Activated CD4-positive, alpha-beta memory T cell treated with anti-CD3 and anti-CD28 coated beads, Interleukin-2, amount 10 ng/mL, durations not matched to agents 7 days and 5 days (primary cell): ENCODE data around the gene CAD. TPM values are rescaled to one million over a fixed set of nuclear protein-coding genes. Genes with fewer than 3 reads are reported as not detected.
"Not testable (repeated sequence)": the region's sequence is repeated elsewhere in the genome, so short reads cannot be mapped to it uniquely, and the experiment has no call there.

ENCODE experiments used
- CTCF ChIA-PET: fragments of 350-600 bp; sonication (Branson Sonifier 250); formaldehyde crosslinking; loops from one replicate; lab custom pipeline; 2021; ENCODE audit warnings: antibody characterized with exemption, inconsistent platforms; lab: Charles Lee
- POLR2A ChIA-PET: fragments of 350-600 bp; sonication (Branson Sonifier 250); formaldehyde crosslinking; loops from one replicate; lab custom pipeline; 2021; ENCODE audit warnings: antibody characterized with exemption; lab: Charles Lee
- DNase-seq: peaks from one replicate; pipeline ENCODE4 v3.0.0-alpha.2; 2020
- H3K27ac Mint-ChIP-seq: one replicate; pipeline ENCODE4 v1.8.0; 2021; ENCODE audit warnings: mild to moderate bottlenecking, mixed read lengths
- H3K27me3 Mint-ChIP-seq: one replicate; pipeline ENCODE4 v1.8.0; 2021; ENCODE audit warnings: mixed read lengths
- H3K36me3 Mint-ChIP-seq: one replicate; pipeline ENCODE4 v1.8.0; 2021; ENCODE audit warnings: low read depth, mixed read lengths
- H3K4me1 Mint-ChIP-seq: one replicate; pipeline ENCODE4 v1.8.0; 2021; ENCODE audit warnings: mixed read lengths
- H3K4me3 Mint-ChIP-seq: one replicate; pipeline ENCODE4 v1.8.0; 2021; ENCODE audit warnings: mild to moderate bottlenecking, mixed read lengths
- H3K9me3 Mint-ChIP-seq: one replicate; pipeline ENCODE4 v1.8.0; 2021; ENCODE audit warnings: mixed read lengths
- total RNA-seq, 2 experiments: library from RNA; stranded (reverse); gene quantifications; one replicate each; pipeline ENCODE4 v1.2.3, GENCODE V29; 2021

CAD gene
- 10 to 100 TPM; 39.7 TPM for total RNA-seq

- ChIA-PET POLR2A (interaction anchor here (0.7 to 1.6 kb wide), 8 partner anchors 14 to 211 kb away, joined by 3 to 4 read pairs (median 3); partner anchors contain the start of genes AGBL5, NRBP1 and TRIM54), CTCF (interaction anchor here (1.4 to 2.9 kb wide), 2 partner anchors 63 to 85 kb away, joined by 4 to 8 read pairs; no protein-coding TSS in a partner anchor)
- H3K4me3 Mint-ChIP-seq: peak within 1 kb of the TSS; percentile 93
- H3K27me3 Mint-ChIP-seq: no peaks in the 10 kb centered on the region
- H3K9me3 Mint-ChIP-seq: no peaks in the 10 kb centered on the region
- peak; percentile 88 for DNase-seq
- H3K4me1 Mint-ChIP-seq: peaks cover 58% of the 10 kb centered on the region
- peak within 1 kb of the TSS; percentile 88 for H3K27ac Mint-ChIP-seq
- H3K36me3 Mint-ChIP-seq: peaks cover 60% of the 10 kb centered on the region
Measured at GRCh38 chr2:27217173-27218121, at the start of gene CAD. CAD (plus strand) TSS chr2:27217369; CDS start chr2:27217552, 183 bp downstream.

DNA sequence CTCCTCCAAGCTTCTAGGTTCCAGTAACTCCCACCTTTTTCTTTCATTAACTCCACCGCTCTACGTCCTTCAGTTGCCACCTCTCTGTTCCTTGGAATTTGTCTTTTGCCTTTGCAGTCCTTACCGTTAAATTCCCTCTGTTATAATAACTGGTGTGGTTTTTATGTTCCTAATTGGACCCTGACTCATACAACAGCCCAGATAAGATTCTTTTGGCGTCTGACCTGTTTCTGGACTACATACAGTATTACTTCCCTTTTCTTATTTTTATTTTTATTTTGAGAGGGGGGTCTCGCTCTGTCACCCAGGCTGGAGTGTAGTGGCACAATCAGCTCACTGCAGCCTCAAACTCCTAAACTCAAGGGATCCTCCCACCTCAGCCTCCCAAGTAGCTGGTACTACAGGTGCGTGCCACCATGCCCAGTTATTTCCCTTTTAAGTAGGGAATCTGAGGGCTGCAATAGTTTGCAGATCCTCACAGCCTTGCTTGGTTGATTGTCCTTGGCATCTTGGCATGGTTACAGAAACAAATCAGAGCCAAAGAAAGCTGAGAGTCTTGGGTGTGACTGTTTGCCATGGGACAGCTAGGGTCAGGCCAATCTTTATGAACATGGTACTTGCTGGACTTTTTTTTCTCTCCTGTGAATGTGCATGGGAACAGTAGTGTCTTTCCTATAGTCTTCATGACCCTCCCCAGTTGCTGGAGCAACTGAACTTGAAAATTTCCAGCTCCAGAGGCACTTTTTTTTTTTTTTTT is 46.4 kb upstream of the CAD start:
- H3K27me3 Mint-ChIP-seq: peaks cover 13% of the 10 kb centered on the region
- DNase-seq: no peak
- H3K4me1 Mint-ChIP-seq: peaks cover 3% of the 10 kb centered on the region
- H3K27ac Mint-ChIP-seq: no peak overlapping the region
- H3K9me3 Mint-ChIP-seq: no peaks in the 10 kb centered on the region
- no peaks in the 10 kb centered on the region for H3K36me3 Mint-ChIP-seq
- POLR2A ChIA-PET: no interaction called here
- no peak overlapping the region for H3K4me3 Mint-ChIP-seq
- CTCF ChIA-PET: interaction anchor here (1.0 to 3.2 kb wide), 13 partner anchors 11 to 259 kb away, joined by 3 to 28 read pairs (median 9); partner anchors contain the start of genes ABHD1 and PREB

DNA sequence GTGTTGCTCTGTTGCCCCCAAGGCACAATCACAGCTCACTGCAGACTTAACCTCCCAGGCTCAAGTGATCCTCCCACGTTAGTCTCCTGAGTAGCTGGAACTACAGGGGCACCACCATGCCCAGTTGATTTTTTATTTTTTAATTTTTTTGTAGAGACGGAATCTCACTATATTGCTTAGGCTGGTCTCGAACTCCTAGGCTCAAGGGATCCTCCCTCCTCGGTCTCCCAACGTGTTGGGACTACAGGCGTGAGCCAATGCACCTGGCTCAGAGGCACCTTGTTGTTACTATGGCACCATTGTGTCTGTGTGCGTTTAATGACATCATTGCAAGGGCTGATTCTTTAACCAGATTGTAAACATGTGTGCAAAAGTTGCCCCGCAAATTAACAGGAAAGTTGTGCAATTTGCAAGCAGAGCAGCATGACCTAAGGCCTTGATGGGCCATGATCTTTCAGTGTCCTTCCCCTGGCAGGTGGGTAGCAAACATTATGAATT is 45.8 kb upstream of the CAD start:
- no peak overlapping the region for H3K27ac Mint-ChIP-seq
- no peaks in the 10 kb centered on the region for H3K9me3 Mint-ChIP-seq
- DNase-seq: no peak
- POLR2A ChIA-PET: no interaction called here
- peaks cover 3% of the 10 kb centered on the region for H3K4me1 Mint-ChIP-seq
- peaks cover 14% of the 10 kb centered on the region for H3K27me3 Mint-ChIP-seq
- H3K4me3 Mint-ChIP-seq: no peak overlapping the region
- CTCF ChIA-PET: interaction anchor here (1.2 to 3.2 kb wide), 8 partner anchors 11 to 121 kb away, joined by 3 to 28 read pairs (median 9); partner anchors contain the start of gene ABHD1
- H3K36me3 Mint-ChIP-seq: no peaks in the 10 kb centered on the region

DNA sequence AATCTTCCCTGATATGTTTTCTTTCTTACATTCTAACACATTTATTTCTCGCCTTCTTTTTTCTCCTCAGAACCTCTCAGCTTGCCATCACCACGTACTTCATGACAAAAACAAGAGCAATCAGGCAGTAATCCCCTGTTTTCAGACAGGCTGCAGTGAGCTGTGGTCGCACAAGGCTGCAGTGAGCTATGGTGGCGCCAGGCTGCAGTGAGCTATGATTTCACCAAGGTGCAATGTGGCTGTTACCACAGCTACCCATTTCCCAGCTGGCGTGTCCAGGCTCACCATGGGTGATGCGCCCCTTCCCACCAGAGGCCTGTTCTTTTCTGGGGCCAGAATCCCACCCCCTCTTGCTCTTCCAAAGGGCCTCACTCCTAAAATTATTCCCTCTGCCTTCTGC is 42.5 kb upstream of the CAD start:
- DNase-seq: no peak
- Mint-ChIP-seq H3K36me3 (no peaks in the 10 kb centered on the region), H3K4me3 (no peak overlapping the region), H3K27ac (no peak overlapping the region), H3K27me3 (peaks cover 30% of the 10 kb centered on the region), H3K4me1 (peaks cover 3% of the 10 kb centered on the region), H3K9me3 (no peaks in the 10 kb centered on the region)
- ChIA-PET POLR2A (no interaction called here), CTCF (interaction anchor here (1.1 to 1.5 kb wide), 2 partner anchors 8 to 17 kb away, joined by 3 read pairs; no protein-coding TSS in a partner anchor)

DNA sequence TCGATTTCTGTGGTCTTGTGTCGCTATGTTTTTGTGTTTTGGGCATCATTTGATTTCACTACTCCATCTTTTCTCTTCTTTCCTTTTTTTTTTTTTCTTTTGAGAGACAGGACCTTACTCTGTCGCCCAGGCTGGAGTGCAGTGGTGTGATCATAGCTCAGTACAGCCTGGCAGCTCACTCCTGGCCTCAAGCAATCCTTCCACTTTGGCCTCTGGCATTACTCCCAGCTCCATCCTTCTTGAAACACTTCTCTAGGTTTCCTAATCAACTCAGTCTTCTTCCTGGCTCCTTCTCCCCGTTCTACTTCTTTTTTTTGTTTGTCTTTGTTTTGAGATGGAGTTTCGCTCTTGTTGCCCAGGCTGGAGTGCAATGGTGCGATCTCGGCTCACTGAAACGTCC is 41.8 kb upstream of the CAD start:
- DNase-seq: no peak
- H3K9me3 Mint-ChIP-seq: no peaks in the 10 kb centered on the region
- H3K4me3 Mint-ChIP-seq: no peak overlapping the region
- H3K36me3 Mint-ChIP-seq: no peaks in the 10 kb centered on the region
- peaks cover 1% of the 10 kb centered on the region for H3K4me1 Mint-ChIP-seq
- CTCF ChIA-PET: interaction anchor here (0.8 to 1.5 kb wide), 3 partner anchors 9 to 104 kb away, joined by 3 read pairs; no protein-coding TSS in a partner anchor
- H3K27me3 Mint-ChIP-seq: peaks cover 30% of the 10 kb centered on the region
- POLR2A ChIA-PET: no interaction called here
- no peak overlapping the region for H3K27ac Mint-ChIP-seq

DNA sequence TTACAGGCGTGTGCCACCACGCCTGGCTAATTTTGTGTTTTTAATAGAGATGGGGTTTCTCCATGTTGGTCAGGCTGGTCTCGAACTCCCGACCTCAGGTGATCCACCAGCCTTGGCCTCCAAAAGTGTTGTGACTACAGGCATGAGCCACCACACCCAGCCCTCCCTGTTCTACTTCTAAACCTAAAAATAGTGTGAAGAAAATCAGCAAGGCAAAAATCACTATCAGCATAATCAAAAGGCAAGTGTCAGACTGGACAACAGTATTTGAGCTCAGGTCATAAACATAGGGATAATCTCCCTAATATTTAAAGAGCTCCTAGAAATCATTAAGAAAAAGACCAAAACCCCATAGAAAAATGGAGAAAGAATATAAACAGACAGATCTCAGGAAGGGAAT is 41.4 kb upstream of the CAD start:
- H3K4me1 Mint-ChIP-seq, H3K36me3 Mint-ChIP-seq, DNase-seq, H3K27ac Mint-ChIP-seq, POLR2A ChIA-PET, H3K9me3 Mint-ChIP-seq, H3K4me3 Mint-ChIP-seq: not testable (repeated sequence)
- CTCF ChIA-PET: interaction anchor here (0.5 to 1.5 kb wide), 3 partner anchors 12 to 103 kb away, joined by 3 read pairs; no protein-coding TSS in a partner anchor
- H3K27me3 Mint-ChIP-seq: peaks cover 31% of the 10 kb centered on the region

DNA sequence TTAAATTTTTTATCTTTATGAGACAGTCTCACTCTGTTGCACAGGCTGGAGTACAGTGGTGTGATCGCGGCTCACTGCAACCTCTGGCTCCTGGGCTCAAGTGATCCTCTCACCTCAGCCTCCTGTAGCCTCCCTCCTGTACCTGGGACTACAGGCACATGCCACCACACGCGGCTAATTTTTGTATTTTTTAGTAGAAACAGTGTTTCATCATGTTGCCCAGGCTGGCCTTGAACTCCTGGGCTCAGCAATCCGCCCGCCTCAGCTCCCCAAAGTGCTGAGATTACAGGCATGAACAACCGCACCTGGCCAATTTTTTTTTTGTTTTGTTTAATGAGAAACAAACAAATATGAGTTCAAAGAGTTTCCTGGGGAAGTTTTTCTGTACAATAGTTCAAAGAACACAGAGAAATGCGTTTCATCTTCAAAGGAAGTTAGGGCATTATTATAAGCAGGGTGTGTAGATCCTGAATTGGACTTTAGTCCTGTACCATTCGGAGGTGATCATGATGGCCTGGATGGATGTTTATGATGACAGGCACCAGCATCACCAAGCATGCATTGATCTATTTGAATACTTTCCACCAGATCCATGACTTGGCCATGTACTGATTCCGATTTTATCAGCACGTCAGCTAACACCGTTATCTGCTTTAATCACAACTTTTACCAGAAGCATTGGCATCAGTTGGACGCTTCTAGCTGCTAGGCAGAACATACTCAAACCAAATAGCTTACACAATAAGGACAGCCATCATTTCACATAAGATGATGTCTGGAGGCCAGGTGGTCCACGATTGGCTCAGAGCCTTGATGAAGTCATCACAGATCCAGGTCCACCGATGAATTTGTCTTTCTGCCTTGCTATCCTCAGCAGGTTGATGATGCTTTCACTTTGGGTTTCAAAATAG is 39.5 kb upstream of the CAD start:
- ChIA-PET POLR2A (interaction anchor here (0.9 kb wide), 1 partner anchor 102 kb away, joined by 3 read pairs; no protein-coding TSS in a partner anchor), CTCF (interaction anchor here (0.8 kb wide), 1 partner anchor 14 kb away, joined by 3 read pairs; no protein-coding TSS in a partner anchor)
- H3K4me1 Mint-ChIP-seq: no peaks in the 10 kb centered on the region
- H3K27ac Mint-ChIP-seq: no peak overlapping the region
- H3K27me3 Mint-ChIP-seq: peaks cover 36% of the 10 kb centered on the region
- no peak for DNase-seq
- H3K36me3 Mint-ChIP-seq: no peaks in the 10 kb centered on the region
- no peaks in the 10 kb centered on the region for H3K9me3 Mint-ChIP-seq
- H3K4me3 Mint-ChIP-seq: no peak overlapping the region

- Mint-ChIP-seq H3K36me3 (no peaks in the 10 kb centered on the region), H3K9me3 (no peaks in the 10 kb centered on the region), H3K27me3 (peaks cover 36% of the 10 kb centered on the region), H3K27ac (no peak overlapping the region), H3K4me3 (no peak overlapping the region), H3K4me1 (no peaks in the 10 kb centered on the region)
- CTCF ChIA-PET: interaction anchor here (0.8 to 1.4 kb wide), 3 partner anchors 9 to 45 kb away, joined by 3 to 4 read pairs (median 3); partner anchors contain the start of gene PREB
- no peak for DNase-seq
- POLR2A ChIA-PET: interaction anchor here (0.9 kb wide), 1 partner anchor 101 kb away, joined by 3 read pairs; no protein-coding TSS in a partner anchor
Measured at GRCh38 chr2:27178469-27178868, 38.7 kb upstream of the CAD start.

GRCh38 chr2:27179344-27180000 is 37.7 kb upstream of the CAD start:
- no peaks in the 10 kb centered on the region for H3K4me1 Mint-ChIP-seq
- DNase-seq: no peak
- ChIA-PET POLR2A (no interaction called here), CTCF (interaction anchor here (1.1 to 1.4 kb wide), 2 partner anchors 10 to 46 kb away, joined by 3 to 4 read pairs; partner anchors contain the start of gene PREB)
- H3K27me3 Mint-ChIP-seq: peaks cover 39% of the 10 kb centered on the region
- no peaks in the 10 kb centered on the region for H3K9me3 Mint-ChIP-seq
- H3K27ac Mint-ChIP-seq: no peak overlapping the region
- H3K4me3 Mint-ChIP-seq: no peak overlapping the region
- H3K36me3 Mint-ChIP-seq: no peaks in the 10 kb centered on the region

DNA sequence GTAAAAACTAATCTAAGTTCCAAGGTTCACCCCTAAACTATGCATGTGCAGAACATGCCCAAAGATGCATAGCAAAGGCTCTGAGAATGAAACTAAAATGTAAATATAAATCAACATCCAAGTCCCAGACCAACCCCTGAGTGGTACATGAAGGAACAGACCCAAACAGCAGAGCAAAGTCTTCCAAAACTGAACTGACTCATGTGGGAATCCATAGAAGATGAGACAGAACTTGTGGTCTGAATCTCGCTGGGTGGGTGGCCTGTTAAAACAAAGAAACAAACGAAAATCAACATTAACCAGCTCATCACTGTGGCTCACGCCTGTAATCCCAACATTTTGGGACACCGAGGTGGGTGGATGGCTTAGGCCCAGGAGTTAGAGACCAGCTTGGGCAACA is 34.8 kb upstream of the CAD start:
- CTCF ChIA-PET: interaction anchor here (1.4 kb wide), 1 partner anchor 9 kb away, joined by 3 read pairs; no protein-coding TSS in a partner anchor
- no peaks in the 10 kb centered on the region for H3K36me3 Mint-ChIP-seq

GRCh38 chr2:27184115-27184514 is 33.1 kb upstream of the CAD start:
- no peaks in the 10 kb centered on the region for H3K4me1 Mint-ChIP-seq
- peaks cover 38% of the 10 kb centered on the region for H3K27me3 Mint-ChIP-seq
- no peak overlapping the region for H3K27ac Mint-ChIP-seq
- no peak overlapping the region for H3K4me3 Mint-ChIP-seq
- ChIA-PET POLR2A (interaction anchor here (0.9 to 1.4 kb wide), 2 partner anchors 28 to 34 kb away, joined by 3 to 4 read pairs; partner anchors contain the start of genes ATRAID and SLC5A6), CTCF (interaction anchor here (0.9 kb wide), 1 partner anchor 196 kb away, joined by 3 read pairs; no protein-coding TSS in a partner anchor)
- no peaks in the 10 kb centered on the region for H3K36me3 Mint-ChIP-seq
- H3K9me3 Mint-ChIP-seq: no peaks in the 10 kb centered on the region
- DNase-seq: no peak

More for the DNA sequence above, 34.8 kb upstream of the CAD start:
- peaks cover 45% of the 10 kb centered on the region for H3K27me3 Mint-ChIP-seq
- POLR2A ChIA-PET: no interaction called here
- H3K9me3 Mint-ChIP-seq: no peaks in the 10 kb centered on the region
- H3K27ac Mint-ChIP-seq: no peak overlapping the region
- no peaks in the 10 kb centered on the region for H3K4me1 Mint-ChIP-seq
- H3K4me3 Mint-ChIP-seq: no peak overlapping the region
- DNase-seq: no peak
